Suprapubic skin (tissue), 4 donors: ENCODE measurements around the gene KRTAP10-5.

Experiments used
- CTCF ChIP-seq, 2 donors: fragments of 200-600 bp in 1 of 2; fragments of 450-650 bp in 1 of 2; sonication (generic) in 1 of 2; IDR thresholded peaks; one replicate each; pipeline ENCODE4 v1.5.1; 2016 to 2019; ENCODE audit warnings: antibody characterized with exemption in 2 of 2, mild to moderate bottlenecking in 1 of 2, moderate library complexity in 1 of 2
- POLR2A ChIP-seq, 2 donors: fragments of 450-650 bp; IDR thresholded peaks; one replicate each; pipeline ENCODE4 v1.6.1; 2017; ENCODE audit warnings: antibody characterized with exemption in 2 of 2, mild to moderate bottlenecking in 2 of 2, moderate library complexity in 2 of 2
- POLR2AphosphoS5 ChIP-seq, 3 donors: sonication (generic); formaldehyde crosslinking; IDR thresholded peaks; one replicate each; pipeline ENCODE4 v1.6.1; 2017; ENCODE audit warnings: antibody characterized with exemption in 3 of 3

GRCh38 chr21:44574457-44575306 is 5.7 kb downstream of the KRTAP10-5 start:
- TF ChIP-seq CTCF (IDR thresholded peaks at IDR 0.05) (no peak), POLR2AphosphoS5 (IDR thresholded peaks at IDR 0.05) (no peak), POLR2A (IDR thresholded peaks at IDR 0.05) (no peak)
